Measurements from ENCODE around the gene CHID1.

DNA sequence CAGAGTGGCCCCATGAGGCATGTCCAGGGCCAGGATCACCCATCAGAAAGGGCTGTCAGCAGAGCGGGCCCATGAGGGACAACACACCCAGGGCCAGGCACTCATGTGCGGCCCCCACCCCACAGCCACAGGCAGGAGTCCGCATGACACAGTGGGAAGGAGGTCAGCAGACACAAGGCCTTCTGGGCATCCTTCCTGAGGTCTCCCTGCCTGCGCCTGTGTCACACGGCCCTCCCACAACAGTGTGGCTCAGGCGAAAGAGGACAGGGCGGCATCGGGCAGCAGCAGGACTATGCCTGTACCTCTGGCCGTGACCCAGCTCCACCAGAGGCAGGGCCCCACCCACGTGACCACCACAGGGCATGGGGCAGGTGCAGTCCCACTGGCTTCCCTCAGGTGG is 27.1 kb downstream of the CHID1 start:
- TF ChIP-seq, protein P1, sequence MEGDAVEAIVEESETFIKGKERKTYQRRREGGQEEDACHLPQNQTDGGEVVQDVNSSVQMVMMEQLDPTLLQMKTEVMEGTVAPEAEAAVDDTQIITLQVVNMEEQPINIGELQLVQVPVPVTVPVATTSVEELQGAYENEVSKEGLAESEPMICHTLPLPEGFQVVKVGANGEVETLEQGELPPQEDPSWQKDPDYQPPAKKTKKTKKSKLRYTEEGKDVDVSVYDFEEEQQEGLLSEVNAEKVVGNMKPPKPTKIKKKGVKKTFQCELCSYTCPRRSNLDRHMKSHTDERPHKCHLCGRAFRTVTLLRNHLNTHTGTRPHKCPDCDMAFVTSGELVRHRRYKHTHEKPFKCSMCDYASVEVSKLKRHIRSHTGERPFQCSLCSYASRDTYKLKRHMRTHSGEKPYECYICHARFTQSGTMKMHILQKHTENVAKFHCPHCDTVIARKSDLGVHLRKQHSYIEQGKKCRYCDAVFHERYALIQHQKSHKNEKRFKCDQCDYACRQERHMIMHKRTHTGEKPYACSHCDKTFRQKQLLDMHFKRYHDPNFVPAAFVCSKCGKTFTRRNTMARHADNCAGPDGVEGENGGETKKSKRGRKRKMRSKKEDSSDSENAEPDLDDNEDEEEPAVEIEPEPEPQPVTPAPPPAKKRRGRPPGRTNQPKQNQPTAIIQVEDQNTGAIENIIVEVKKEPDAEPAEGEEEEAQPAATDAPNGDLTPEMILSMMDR (IDR thresholded peaks at IDR 0.05; ENCODE audit: insufficient read depth, low read depth, low read length): no peak
- TF ChIP-seq EZH2 (IDR thresholded peaks at IDR 0.05; ENCODE audit: insufficient read depth, low read length): no peak

Data from astrocyte (in vitro differentiated cells and primary cell).